Common myeloid progenitor, CD34-positive (primary cell): ENCODE measurements around the gene PDGFRB.

Source experiments
- CTCF ChIA-PET: fragments of 350-600 bp; sonication (Branson Sonifier 250); formaldehyde crosslinking; loops from one replicate; lab custom pipeline; 2021; ENCODE audit warnings: antibody characterized with exemption; lab: Charles Lee
- POLR2A ChIA-PET: fragments of 350-600 bp; sonication (Branson Sonifier 250); formaldehyde crosslinking; loops from one replicate; lab custom pipeline; 2021; ENCODE audit warnings: antibody characterized with exemption; lab: Charles Lee
- DNase-seq, 3 donors: peaks; one replicate each; pipeline versions ENCODE4 v3.0.0 to v3.0.0-alpha.2; 2013
- H3K27ac ChIP-seq, 2 experiments: 1 replicate in 1 of 2; 2 replicates in 1 of 2; pipeline ENCODE4 v1.7.0; 2013; ENCODE audit warnings: inconsistent platforms in 2 of 2, low read length in 2 of 2, mild to moderate bottlenecking in 2 of 2, low read depth in 1 of 2, moderate library complexity in 1 of 2; ENCODE audit not compliant: severe bottlenecking in 2 of 2, insufficient read depth in 1 of 2, poor library complexity in 1 of 2
- H3K27me3 ChIP-seq, 5 experiments: replicated peaks in 2 of 5; 1 replicate in 3 of 5; 2 replicates in 2 of 5; pipeline versions ENCODE4 v1.6.1 to v1.7.0; 2013; ENCODE audit warnings: low read length in 4 of 5, mild to moderate bottlenecking in 2 of 5, moderate library complexity in 2 of 5, inconsistent platforms in 1 of 5; ENCODE audit not compliant: insufficient read depth in 5 of 5, control insufficient read depth in 4 of 5
- H3K36me3 ChIP-seq, 4 experiments: 1 replicate in 2 of 4; 2 replicates in 2 of 4; pipeline versions ENCODE4 v1.6.1 to v1.7.0; 2013; ENCODE audit warnings: low read length in 3 of 4, control low read depth in 1 of 4, mild to moderate bottlenecking in 1 of 4; ENCODE audit not compliant: control insufficient read depth in 4 of 4, insufficient read depth in 4 of 4
- H3K4me1 ChIP-seq, 4 experiments: 1 replicate in 3 of 4; 2 replicates in 1 of 4; pipeline versions ENCODE4 v1.6.1 to v1.7.1; 2013; ENCODE audit warnings: low read length in 3 of 4, mild to moderate bottlenecking in 3 of 4, control low read depth in 1 of 4, inconsistent platforms in 1 of 4, moderate library complexity in 1 of 4; ENCODE audit not compliant: control insufficient read depth in 4 of 4, insufficient read depth in 4 of 4; ENCODE audit errors: control extremely low read depth in 1 of 4
- H3K4me3 ChIP-seq, 7 experiments: 1 replicate in 4 of 7; 2 replicates in 3 of 7; pipeline versions ENCODE4 v1.5.1 to v1.7.0; 2013; ENCODE audit warnings: mild to moderate bottlenecking in 7 of 7, low read length in 6 of 7, moderate library complexity in 6 of 7, inconsistent platforms in 2 of 7, low read depth in 2 of 7, control low read depth in 1 of 7; ENCODE audit not compliant: insufficient read depth in 4 of 7, control insufficient read depth in 1 of 7; ENCODE audit errors: extremely low read depth in 1 of 7
- H3K9me3 ChIP-seq, 5 experiments: 1 replicate in 4 of 5; 2 replicates in 1 of 5; pipeline versions ENCODE4 v1.6.1 to v1.7.1; 2013; ENCODE audit warnings: low read length in 4 of 5, mild to moderate bottlenecking in 2 of 5, inconsistent platforms in 1 of 5, low read depth in 1 of 5, moderate library complexity in 1 of 5; ENCODE audit not compliant: control insufficient read depth in 4 of 5, insufficient read depth in 2 of 5; ENCODE audit errors: control extremely low read depth in 1 of 5
- WGBS: methylation state at CpG from one replicate; pipeline ENCODE4 v1.1.5; 2013; ENCODE audit not compliant: insufficient coverage; 5-methylcytosine and 5-hydroxymethylcytosine counted together

PDGFRB gene

GRCh38 chr5:150064681-150065220 lies 90.9 kb downstream of the PDGFRB start:
- WGBS = 91% methylated on average over 6 of the region's 7 CpGs

More at GRCh38 chr5:150064681-150065220, 90.9 kb downstream of the PDGFRB start:
- no peak for DNase-seq
- POLR2A ChIA-PET = interaction anchor here (1.0 kb wide), 1 partner anchor 18 kb away, joined by 4 read pairs; no protein-coding TSS in a partner anchor
- no peaks in the 10 kb centered on the region for H3K27me3 ChIP-seq
- H3K36me3 ChIP-seq = no peaks in the 10 kb centered on the region
- no peaks in the 10 kb centered on the region for H3K9me3 ChIP-seq
- H3K4me1 ChIP-seq = peaks cover 0 to 78% (median 72%) of the 10 kb centered on the region in 4 experiments
- no peak overlapping the region for H3K27ac ChIP-seq
- CTCF ChIA-PET = interaction anchor here (0.9 to 4.2 kb wide), 13 partner anchors 8 to 231 kb away, joined by 3 to 26 read pairs (median 6); no protein-coding TSS in a partner anchor
- H3K4me3 ChIP-seq = no peak overlapping the region
